ENCODE data around the gene TTLL10. TPM values are rescaled to one million over a fixed set of nuclear protein-coding genes. Genes with fewer than 3 reads are reported as not detected.

Gene TTLL10
- polyA plus RNA-seq, 4 donors: 0.41 to 1.1 (median 0.63) TPM

- no peak for DNase-seq (ENCODE audit: low read depth in 4 of 4, low spot score in 2 of 4)
Observed at GRCh38 chr1:1156140-1157032, 17.3 kb upstream of the TTLL10 start.

GRCh38 chr1:1157033-1157365 is 16.7 kb upstream of the TTLL10 start:
- no peak for DNase-seq (ENCODE audit: low read depth in 4 of 4, low spot score in 2 of 4)

GRCh38 chr1:1157426-1157913 is 16.2 kb upstream of the TTLL10 start:
- DNase-seq (ENCODE audit: low read depth in 4 of 4, low spot score in 2 of 4): no peak

DNA sequence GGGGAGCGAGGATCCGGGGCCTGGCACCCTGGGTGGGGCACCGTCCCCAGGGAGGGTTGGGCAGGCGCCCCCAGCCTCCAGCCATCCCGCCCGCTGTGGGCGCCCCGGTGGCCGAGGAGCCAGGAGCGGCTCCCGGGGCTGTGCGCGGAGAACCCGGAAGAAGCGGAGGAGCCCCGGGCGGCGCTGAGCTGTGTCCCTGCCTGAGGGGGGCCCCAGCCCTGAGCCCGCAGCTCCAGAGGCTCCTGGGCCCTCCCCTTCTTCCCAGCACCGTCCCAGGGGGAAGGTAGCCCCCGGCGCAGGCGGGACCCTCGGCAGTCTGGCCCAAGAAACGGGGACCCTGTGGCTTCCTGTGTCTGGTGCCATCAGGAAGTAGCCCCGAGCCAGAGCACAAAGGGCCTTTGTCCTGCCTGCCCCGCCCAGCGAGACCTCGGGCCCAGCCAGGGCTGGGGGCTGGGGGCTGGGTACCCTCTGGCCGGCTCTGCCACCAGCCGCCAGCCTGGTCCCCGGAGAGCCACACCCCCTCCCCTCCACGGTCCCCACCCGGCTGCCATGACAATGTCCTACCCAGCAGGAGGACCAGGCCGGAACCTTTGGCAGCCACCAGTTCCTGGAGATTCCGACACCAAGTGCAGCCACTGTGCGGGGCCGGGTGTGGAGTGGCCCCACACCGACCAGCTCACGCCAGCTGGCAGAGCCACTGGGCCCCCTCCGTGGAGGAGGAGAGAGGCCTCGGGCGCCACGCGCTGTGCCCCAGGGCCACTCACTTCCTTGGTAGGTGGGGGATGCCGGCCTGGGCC is 15.6 kb upstream of the TTLL10 start:
- DNase-seq (ENCODE audit: low read depth in 4 of 4, low spot score in 2 of 4): no peak

DNA sequence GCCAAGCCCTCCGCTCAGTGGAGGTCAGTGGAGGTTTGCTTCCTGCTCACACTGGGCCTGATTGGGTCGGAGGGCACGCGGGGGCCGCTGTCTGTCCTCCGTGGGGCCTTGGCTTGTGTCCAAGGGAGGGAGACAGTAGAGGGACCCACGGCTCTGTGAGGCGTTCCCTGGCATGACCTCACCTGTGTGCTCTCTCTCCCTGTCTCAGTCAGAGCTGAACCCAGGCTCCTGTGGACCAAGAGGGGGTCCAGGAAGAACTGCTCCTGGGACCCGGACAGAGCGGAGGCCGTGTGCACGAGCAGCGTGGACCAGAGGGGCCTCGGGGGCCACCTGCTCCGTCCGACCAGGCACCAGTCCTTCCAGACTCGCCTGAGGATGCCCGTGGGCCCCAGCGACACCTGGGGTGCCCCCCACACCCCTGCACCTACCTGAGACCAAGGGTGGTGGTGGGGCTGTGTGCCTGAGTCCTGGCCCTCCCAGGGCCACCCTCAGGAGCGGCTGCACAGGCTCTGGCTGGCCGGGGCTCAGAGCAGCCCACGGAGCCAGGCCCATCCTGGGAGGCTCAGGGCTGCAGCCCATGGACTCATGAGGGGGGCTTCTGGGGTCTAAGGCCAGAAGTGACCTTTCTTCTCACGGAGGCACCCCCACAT is 13.3 kb upstream of the TTLL10 start:
- no peak for DNase-seq (ENCODE audit: low read depth in 4 of 4, low spot score in 2 of 4)

- no peak for DNase-seq (ENCODE audit: low read depth in 4 of 4, low spot score in 2 of 4)
Observed at GRCh38 chr1:1161078-1161682, 12.5 kb upstream of the TTLL10 start.

GRCh38 chr1:1161683-1162079 is 12.0 kb upstream of the TTLL10 start:
- no peak for DNase-seq (ENCODE audit: low read depth in 4 of 4, low spot score in 2 of 4)

GRCh38 chr1:1162597-1163537 is 10.8 kb upstream of the TTLL10 start:
- no peak for DNase-seq (ENCODE audit: low read depth in 4 of 4, low spot score in 2 of 4)

DNA sequence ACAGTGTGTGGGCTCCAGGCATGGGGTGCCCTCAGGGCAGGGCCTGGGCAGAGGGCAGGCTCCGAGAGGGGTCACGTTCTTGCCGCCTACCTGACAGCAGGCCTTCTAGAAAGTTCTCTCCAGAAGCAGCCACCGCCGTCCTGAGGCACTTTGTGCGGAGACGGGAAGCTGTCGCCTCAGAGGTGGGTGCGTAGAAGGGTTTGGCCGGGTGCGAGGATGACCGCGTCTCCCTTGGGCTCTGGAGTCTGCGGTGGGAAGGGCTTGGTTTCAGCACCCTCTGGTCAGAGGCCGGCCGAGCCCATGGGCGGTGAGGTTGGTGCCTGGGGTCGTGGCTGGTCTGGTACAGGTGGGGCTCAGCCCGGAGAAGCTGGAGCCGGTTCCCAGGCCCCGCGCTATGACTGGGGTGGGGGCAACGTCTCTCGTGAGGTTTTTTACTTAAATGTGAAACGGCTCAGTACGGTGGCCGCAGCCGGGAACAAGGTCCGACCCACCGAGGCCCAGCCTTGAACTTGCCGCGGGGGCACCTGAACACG is 10.1 kb upstream of the TTLL10 start:
- DNase-seq (ENCODE audit: low read depth in 4 of 4, low spot score in 2 of 4): no peak

GRCh38 chr1:1164361-1164700 is 9.3 kb upstream of the TTLL10 start:
- DNase-seq (ENCODE audit: low read depth in 4 of 4, low spot score in 2 of 4): no peak

DNA sequence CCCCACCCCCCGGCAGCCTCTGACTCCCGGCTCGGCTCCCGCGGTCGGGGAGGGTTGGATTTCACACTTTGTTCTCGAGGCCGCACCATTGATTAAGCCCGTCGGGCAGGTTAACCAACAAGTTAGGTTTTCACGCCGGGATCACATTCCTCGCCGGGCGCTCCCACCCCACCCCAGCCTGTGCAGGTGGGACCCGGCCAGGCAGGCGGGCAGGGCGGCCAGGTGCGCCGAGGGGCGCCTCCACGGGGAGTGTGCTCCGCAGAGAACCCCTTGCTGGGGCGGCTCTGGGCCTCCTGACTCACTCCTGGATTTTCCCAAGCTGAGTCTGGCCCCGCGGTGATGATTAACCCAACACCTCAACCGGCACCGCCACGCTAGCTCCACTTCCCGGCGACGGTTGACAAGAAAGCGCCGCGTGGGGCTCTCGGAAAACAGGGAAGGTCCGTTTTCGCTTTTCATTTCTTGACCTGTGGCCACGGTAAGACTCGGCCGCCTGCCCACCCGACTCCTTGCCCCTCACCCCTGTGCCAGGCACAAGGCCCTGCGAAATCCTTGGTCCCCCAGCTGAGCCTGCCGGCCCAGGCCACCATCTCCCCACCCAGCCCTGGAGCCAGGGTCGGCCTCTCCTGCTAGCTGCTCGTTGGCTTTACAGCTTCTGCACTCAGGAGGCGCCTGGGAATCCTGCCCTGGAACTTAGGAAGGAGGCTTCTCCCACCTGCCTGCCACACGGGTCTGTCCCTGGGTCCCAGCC is 8.8 kb upstream of the TTLL10 start:
- DNase-seq (ENCODE audit: low read depth in 4 of 4, low spot score in 2 of 4): peak in 1 of 4 donors; percentile 42

DNA sequence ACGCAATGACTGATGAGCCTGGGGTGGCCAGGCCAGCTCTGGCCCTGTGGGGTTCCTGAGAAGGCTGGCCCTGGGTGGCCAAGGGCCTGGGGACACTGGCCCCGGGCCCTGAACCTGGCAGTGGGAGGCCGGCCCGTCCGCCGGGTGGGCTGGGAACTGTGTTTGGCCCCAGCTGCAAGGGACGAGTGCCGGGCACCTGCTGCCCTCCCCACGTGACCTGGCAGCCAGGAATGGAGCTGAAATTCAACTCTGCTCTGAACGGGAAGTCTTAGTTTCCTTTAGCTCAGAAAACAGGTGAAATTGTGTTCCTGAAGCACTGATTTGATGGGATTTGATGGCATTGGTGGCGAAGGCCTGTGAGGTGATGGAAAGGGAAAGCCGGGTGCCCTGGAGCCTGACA is 8.2 kb upstream of the TTLL10 start:
- no peak for DNase-seq (ENCODE audit: low read depth in 4 of 4, low spot score in 2 of 4)

- DNase-seq (ENCODE audit: low read depth in 4 of 4, low spot score in 2 of 4): no peak
Observed at GRCh38 chr1:1165900-1166421, 7.7 kb upstream of the TTLL10 start.

- DNase-seq (ENCODE audit: low read depth in 4 of 4, low spot score in 2 of 4): no peak
Observed at GRCh38 chr1:1166642-1167397, 6.9 kb upstream of the TTLL10 start.

GRCh38 chr1:1167398-1167821 is 6.3 kb upstream of the TTLL10 start:
- DNase-seq (ENCODE audit: low read depth in 4 of 4, low spot score in 2 of 4): no peak

- DNase-seq (ENCODE audit: low read depth in 4 of 4, low spot score in 2 of 4): no peak
Observed at GRCh38 chr1:1167841-1168450, 5.7 kb upstream of the TTLL10 start.

Data from left renal cortex interstitium (tissue), 4 donors.